DND-41 (cell line): ENCODE results near the gene CHAT.

Experiments
- CTCF ChIP-seq: IDR thresholded peaks from 2 replicates; pipeline ENCODE4 v1.5.1; 2012; ENCODE audit warnings: borderline replicate concordance, low read length, moderate library complexity, mild to moderate bottlenecking; ENCODE audit not compliant: poor library complexity, severe bottlenecking; ENCODE audit errors: extremely low read depth
- EZH2 ChIP-seq: IDR thresholded peaks from 3 replicates; pipeline ENCODE4 v1.6.1; 2012; ENCODE audit warnings: borderline replicate concordance, low read depth, mild to moderate bottlenecking, moderate library complexity, low read length, inconsistent platforms; ENCODE audit not compliant: severe bottlenecking

- no peak for TF ChIP-seq CTCF
- TF ChIP-seq EZH2: no peak
Measured at GRCh38 chr10:49624629-49625028, 10.8 kb downstream of the CHAT start.
